GM19468 (cell line): ENCODE results near the gene IRAK4.
A peak's percentile ranks its signal among the peaks of the same experiment; 100 is the strongest.

Source experiments
- ATAC-seq: cut with Tn5 transposase; IDR thresholded peaks from one replicate; pipeline ENCODE4 v1.9.1; 2021; ENCODE audit warnings: mild to moderate bottlenecking, moderate library complexity, moderate number of reproducible peaks; ENCODE audit not compliant: unreplicated experiment; ENCODE audit errors: extremely low read depth

IRAK4 gene

DNA sequence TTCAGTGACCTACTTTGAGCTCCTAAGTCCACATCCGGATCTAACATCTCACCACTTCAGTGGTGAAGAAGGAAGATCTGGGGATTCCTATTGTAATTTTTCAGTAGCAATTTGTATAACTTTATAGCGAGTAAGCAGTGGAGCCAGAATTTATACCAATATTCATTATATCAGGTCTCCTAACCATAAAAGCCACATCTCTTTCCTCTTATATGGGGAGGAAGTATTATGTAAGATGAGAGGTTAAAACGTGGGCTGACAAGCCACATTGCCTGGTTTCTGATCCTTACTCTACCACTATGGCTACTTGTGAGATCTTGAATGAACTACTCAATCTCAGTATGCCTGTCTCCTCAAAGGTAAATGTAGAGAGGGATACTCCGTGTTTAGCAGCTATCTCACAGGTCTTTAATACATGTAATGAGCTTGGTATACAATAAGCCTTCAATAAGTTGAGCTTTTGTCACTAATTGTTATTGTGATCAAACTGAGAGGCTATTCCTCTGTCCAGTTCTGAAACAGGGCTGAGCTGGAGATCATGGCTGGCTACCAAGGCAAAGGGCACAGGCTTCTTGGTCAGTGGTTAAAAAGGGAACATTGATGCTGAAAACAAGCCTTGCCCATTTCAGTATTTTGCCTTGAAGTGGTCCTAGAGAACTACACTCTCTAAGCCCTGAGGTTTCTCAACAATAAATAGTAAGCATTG lies 73.9 kb downstream of the IRAK4 start:
- no peak for ATAC-seq

GRCh38 chr12:43835264-43835655 lies 76.5 kb downstream of the IRAK4 start:
- no peak for ATAC-seq

- peak; percentile 83 for ATAC-seq
Measured at GRCh38 chr12:43835656-43836474, 77.1 kb downstream of the IRAK4 start, which contains the start of gene TMEM117. Gene TMEM117, plus strand, starts transcription at chr12:43836081.

DNA sequence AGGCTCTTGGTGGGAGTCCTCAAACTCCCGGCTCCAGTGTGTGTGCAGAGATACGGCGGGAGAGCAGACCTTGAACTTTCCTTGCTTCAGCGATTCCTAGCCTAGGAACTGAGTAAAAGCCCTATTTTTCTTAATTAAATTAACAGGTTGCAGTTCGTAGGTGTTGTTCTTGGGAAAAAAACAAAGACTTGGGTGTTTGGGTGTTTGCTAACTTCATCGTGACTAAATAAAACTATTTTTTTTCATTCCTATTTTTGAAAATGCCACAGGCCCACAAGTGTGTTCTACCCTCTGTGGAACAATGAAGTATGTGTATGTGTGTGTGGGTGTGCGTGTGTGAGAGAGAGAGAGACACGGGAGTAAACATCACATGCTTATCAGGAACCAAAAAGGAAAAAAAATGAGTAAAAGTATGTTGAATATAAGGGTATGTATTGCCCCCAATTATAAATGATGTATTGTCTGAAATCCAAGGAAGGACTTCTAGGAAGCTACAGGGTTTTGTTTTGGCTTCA lies 77.8 kb downstream of the IRAK4 start:
- peak; percentile 12 for ATAC-seq
